Activated CD4-positive, alpha-beta T cell treated with anti-CD3 and anti-CD28 coated beads, Interleukin-2, Interleukin-6, amounts not matched to agents 100 ng/mL and 50 ng/mL, durations not matched to agents 16 hours and 8 hours (primary cell): ENCODE data around the gene UBE2F.
A peak's percentile ranks its signal among the peaks of the same experiment; 100 is the strongest.
"Not testable (repeated sequence)": the region's sequence is repeated elsewhere in the genome, so short reads cannot be mapped to it uniquely, and the experiment has no call there.

Experiments used
- DNase-seq: peaks from one replicate; pipeline ENCODE4 v3.0.0-alpha.2; 2020

UBE2F gene

DNA sequence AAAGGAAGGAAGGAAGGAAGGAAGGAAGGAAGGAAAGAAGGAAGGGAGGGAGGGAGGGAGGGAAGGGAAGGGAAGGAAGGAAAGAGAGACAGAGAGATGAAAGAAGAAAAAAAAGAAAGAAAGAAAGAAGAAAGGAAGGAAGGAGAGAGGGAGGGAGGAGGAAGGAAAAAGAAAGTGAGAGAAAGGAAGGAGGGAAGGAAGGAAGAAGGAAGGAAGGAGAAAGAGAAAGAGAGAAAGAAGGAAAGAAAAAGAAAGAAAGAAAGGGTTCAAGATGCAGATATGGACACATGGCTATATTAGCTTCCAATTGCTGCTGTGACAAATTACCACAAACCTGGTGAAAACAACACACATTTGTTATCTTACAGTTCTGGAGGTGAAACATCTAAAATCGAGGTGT, 20.4 kb upstream of the UBE2F start:
- DNase-seq = no peak

DNA sequence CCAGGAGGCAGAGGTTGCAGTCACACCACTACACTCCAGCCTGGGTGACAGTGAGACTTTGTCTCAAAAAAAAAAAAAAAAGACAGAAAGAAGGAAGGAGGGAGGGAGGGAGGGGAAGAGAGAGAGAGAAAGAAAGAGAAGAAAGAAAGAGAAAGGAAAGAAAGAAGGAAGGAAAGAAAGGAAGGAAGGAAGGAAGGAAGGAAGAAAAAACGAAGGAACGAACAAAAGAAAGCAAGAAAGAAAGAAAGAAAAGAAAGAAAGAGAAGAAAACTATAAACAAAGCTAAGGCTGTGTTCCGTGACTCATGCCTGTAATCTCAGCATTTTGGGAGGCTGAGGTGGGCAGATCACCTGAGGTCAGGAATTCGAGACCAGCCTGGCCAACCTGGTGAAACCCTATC, 15.5 kb upstream of the UBE2F start:
- not testable (repeated sequence) for DNase-seq

DNA sequence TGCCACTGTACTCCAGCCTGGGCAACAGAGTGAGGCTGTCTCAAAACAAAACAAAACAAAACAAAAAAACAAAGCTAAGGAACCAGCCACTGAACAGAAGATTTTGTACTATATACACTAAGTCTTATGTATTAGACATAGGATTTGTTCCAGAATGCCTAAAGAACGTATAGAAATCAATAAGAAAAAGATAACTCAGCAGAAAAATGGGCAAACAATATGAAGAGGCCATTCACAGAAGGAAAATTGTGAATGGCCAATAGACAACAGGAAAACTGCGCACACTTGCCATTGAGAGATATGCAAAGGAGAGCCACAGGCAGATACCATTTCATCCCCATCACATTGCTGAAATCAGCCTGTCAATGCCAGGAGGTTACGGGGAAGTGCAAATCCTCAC, 14.9 kb upstream of the UBE2F start:
- no peak for DNase-seq

DNA sequence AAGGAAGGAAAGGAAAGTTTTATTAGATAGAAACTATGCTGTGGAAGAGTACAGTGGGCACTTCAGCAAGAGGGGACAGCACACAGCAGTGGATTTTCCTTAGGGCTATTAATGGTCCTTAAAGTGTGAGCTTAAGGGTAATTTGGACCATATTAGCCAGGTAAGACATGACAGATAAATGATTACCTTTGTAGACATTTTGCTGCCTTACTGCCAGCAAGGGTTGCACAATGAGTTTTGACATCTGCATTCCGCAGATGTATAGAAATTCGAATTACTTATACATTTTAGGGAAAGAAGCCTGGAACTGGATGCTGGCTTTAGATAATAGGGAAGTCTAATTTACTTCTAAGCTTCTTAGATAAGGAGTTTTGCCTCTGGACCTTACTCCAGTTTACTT, 14.0 kb upstream of the UBE2F start:
- no peak for DNase-seq

DNA sequence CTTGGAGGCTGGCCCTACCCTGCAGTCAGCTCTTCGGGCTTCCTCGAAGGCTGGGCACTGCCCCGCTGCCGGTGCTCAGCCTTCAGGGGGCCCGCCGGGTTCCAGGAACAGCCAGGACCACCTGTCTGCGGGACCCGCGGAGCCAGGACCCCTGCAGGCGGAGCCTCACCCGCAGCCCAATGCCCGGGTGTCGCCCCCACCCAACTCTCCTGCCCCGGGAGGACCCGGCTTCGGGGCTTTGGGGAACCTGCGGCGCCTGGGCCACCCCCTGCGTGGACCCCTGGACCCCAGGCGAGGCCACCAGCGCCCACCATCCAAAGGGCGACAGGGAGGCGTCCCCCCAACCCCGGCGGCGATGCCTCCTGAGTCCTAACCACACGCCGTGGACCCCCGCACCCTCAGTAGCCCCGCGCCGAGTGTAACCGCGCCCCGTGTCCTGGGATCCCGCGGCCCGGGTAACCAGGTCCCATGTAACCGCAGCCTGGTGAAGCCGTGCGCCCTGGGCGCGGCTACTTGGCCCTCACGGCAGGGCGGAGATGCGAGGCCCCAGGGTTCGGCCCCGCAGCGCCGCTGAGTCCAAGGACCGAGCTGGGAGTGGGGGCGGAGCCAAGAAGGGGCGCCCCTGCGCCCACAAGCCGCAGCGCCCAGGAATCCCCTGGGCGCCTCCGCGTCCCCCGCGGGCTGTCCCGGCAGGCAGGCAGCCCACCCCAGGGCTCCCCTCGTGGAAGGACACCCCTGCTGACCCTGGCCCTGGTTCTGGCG, 11.0 kb upstream of the UBE2F start:
- no peak for DNase-seq

DNA sequence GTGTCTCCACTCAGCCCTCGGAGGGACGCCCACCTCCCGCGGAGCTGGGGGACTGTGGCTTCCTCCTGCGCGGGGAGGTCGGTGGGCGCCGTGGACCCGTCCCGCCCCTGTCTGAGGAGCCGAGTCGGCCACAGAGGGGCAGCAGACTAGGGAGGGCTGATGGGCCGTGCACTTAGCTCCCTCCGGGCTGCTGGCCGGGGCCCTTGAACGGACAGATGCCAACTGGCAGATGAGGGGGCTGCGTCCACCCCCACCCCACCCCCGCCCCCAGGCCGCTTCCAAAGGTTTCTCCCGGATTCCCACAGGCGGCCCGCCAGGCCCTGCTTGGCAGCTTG, 10.4 kb upstream of the UBE2F start:
- no peak for DNase-seq

DNA sequence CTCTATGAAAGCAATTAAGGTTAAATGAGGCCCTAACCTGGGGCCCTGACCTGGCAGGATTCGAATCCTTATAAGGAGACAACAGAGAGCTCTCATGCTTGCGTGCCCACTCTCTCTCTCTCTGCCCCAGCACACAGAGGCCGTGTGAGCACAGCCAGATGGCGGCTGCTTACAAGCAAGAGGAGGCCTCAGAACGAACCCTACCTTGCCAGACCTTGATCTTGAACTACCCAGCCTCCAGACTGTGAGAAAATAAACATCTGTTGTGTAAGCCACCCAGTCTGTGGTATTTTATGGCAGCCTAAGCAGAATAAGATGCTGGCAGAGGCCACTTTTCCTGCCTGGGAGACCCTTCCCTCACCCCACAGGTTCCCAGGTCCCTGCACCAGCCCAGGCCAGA, 5.2 kb upstream of the UBE2F start:
- no peak for DNase-seq

DNA sequence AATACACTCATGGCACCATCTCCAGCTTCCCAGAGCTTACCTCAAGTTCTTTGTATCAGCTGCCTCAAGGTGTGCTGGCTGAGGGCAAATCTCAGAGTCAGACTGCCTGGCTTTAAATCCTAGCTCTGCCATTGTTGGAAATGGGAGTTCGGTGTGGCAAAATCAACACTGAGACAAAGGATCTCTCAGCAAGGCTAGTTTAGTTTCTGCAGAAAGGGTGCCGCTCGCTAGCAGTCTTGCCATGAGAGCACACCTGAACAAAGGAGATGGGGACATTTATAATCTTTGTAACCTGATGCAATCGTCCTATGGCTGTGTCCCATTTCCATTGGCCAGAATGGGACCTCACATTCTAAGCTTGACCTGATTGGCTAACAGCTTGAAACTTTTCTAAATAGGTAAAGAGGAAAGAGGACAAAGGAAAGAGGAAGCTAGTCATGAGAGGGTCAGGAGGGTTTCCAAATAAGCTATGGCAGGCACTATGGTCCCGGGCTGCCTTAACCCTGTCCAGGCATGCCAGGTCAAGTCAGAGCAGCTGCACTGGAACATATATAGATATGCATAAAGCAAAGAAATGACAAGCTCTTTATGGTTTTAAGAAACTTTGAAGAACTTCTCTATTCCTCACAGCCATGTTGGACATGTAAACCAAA, 4.3 kb upstream of the UBE2F start:
- no peak for DNase-seq

DNA sequence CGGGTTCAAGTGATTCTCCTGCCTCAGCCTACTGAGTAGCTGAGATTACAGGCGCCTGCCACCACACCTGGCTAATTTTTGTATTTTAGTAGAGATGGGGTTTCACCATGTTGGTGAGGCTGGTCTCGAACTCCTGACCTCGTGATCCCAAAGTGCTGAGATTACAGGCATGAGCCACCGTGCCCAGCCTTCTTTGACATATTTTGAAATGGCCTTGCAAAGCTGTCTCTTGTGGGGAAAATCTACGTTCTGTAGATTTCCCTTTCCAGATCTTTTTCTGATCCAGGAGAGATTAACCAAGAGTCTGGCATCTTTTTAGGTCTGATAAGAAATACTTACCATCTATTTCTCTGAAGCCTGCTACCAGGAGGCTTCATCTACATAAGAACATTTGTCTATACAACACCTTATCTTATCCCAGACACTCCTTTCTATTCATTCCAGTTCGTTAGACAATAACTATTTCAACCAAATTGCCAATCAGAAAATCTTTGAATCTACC, 3.3 kb upstream of the UBE2F start:
- DNase-seq = not testable (repeated sequence)

DNA sequence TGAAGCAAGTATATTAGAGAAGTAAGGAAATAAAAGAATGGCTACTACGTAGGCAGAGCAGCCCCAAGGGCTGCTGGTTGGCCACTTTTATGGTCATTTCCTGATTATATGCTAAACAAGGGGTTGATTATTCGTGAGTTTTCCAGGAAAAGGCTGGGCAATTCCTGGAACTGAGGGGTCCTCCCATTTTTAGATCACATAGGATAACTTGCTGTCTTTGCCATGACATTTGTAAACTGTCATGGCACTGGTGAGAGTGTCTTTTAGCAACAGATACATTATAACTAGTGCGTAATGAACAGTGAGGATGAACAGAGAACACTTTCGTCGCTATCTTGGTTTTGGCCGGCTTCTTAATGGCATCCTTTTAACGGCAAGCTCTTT, 2.6 kb upstream of the UBE2F start:
- DNase-seq = no peak

DNA sequence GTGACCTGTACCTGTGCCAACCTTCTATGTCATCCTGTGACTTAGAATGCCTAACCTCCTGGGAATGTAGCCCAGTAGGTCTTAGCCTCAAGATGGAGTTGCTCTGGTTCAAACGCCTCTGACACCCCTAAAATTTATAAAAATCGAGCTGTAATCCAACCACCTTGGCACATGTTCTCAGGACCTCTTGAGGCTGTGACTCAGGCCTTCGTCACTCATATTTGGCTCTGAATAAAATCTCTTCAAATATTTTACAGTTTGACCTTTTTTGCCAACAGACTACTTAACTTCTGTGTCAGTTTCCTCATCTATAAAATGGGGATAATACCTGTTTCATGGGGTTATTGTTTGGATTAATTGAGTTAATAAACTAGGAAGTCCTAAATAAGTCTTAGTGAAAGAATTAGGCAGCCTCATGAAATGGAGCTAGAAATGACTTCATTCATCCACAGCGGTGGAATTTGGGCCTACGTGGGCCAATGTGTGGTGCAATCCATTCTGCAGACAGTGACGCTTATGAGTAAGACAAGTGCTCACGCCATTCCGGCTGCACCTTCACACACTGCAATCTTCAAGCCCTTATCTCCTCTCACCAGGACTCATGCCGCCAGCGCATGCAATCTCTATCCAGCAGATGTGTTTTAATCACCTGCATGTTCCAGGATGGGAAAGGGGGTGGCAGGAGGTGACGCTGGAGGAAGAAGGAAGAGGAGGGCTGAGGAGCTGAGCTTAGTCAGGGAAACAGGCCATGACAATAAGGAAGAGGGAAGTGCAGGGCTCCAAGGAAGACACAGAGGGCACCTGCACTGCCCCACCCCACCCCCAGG, 2.0 kb upstream of the UBE2F start:
- no peak for DNase-seq

DNA sequence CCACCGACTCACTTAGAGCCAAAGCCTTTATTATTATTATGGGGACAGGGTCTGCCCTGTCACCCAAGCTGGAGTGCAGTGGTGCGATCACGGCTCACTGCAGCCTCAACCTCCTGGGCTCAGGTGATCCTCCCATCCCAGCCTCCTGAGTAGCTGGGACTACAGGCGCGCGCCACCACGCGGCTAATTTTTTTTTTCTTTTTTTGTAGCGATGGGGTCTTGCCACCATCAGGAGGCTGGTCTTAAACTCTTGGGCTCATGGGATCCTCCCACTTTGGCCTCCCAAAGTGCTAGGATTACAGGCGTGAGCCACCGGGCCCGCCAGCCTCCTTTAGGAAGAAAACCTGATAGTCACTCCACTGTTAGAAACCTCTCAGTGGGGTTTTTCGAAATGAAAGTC, 970 bp upstream of the UBE2F start:
- not testable (repeated sequence) for DNase-seq

DNA sequence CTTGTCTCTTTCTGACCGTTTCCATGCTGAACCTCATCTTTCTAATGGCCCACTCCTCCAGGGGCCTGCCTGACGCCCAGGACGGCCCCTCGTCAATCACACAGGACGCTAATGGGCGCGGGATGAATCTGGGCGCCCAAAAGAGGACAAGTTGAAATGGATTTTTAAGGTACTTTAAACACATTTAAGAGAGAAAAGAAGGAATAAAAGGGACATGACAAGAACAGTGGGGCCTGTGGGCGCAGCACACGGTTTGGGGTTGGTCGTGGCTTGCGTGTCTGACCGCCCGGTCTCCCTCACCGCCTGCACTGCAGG, 607 bp upstream of the UBE2F start:
- no peak for DNase-seq

DNA sequence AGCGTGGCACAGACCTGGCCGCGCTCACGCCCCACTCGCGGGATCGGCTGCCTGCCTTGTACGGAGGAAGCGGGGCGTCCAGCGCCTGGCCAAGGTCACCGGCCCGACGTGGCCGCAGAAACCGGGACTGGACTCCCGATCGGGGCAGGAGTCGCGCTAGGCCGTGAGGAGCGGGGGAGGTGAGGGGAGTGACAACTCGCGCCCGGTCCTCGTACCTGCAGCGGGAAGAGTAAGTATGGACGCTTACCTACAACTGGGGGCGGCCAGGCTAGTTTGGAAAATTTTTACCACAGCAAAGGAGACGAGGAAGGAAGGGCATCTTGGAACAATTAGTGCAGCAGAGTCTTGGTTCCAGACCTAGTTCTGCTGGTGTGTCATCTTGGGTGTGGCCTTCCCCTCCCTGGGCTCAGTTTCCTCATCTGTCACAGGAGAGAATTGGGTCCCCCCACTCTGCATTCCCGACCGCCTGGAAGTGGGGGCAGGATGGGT, 693 bp downstream of the UBE2F start:
- no peak for DNase-seq

DNA sequence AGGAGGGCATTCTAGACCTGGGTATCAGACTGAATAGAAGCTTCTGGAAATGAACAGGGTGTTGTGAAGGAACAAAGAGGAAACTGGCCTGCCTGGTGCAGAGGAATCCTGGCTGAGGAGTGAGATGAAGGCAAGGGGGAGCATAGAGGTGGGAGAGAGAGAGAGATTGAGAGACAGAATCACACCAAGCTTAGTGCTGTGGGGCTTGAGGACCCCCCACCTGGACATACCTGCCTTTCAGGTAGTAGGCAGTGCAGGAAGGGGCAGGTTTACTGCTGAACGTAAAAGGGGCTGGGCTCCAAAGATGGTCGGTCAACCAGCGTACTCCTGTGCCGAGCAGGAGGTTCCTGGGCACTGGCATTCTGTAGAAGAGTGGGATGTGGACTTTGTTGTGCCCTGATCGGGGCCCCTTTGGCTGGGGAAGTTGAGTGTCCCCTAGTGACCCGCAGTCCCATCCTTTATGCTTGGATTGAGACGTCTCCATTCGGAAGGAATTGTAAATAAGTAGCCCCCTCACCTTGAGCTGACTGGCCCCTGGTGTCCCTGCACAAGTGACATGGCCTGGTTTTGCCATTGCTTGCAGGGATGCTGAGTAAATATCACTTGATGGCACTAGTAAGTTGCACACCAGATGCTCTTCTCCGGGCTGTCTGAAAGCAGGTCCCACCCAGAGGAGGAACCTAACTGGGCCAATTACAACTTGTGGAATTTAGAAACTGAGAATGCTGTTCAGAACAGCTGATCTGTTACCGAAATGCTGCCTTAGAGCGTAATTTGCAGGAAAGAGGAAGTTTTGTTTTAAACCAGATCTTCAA, 1.4 kb downstream of the UBE2F start:
- peak; percentile 65 for DNase-seq

DNA sequence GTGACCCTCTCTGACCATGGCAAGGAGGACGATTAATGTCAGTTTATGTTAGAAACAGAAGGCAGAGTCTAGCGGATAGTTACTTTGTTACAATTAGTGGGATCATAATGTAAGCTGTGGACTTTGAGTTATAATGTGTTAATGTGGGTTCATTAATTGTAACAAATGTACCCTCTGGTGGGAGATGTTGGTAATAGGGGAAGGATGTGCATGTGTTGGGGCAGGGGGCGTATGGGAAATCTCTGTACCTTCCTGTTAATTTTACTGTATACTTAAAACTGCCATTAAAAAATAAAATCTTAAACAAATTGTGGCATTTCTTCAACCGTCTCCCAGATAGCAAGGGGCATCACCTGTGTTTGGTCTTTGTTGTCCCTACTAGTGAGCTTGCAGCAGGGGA, 4.8 kb downstream of the UBE2F start:
- no peak for DNase-seq

DNA sequence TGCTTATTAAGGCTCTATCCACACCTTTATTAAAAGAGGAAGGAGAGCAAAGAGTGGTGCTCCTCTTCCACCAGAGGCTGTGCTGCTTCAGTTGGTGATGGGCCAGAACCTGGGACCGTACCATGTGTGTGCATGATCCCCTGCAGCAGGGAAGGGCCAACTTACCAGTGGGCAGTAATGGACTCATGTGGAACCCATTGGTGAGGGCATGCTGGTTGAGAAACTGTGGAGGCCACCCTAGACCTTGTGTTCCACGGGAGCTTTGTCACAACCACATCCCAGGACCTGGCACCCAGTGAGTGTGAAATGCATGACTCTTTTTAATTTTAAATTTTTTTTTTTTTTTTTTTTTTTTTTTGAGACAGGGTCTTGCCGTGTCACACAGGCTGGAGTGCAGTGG, 5.4 kb downstream of the UBE2F start:
- DNase-seq = no peak

DNA sequence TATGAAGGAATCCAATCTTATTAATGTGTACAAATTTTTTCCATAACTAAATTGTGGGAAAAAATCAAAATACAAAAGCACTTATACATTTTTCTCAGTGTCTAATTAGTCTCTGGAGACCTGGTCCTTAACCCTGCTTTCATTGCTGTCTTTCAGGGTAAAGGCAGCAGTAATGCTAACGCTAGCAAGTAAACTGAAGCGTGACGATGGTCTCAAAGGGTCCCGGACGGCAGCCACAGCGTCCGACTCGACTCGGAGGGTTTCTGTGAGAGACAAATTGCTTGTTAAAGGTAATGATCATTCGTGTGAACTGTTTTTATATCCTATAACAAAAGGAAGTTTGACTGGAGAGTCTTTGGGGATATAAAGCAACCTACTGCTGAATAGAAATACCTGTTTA, 6.1 kb downstream of the UBE2F start:
- DNase-seq = no peak

DNA sequence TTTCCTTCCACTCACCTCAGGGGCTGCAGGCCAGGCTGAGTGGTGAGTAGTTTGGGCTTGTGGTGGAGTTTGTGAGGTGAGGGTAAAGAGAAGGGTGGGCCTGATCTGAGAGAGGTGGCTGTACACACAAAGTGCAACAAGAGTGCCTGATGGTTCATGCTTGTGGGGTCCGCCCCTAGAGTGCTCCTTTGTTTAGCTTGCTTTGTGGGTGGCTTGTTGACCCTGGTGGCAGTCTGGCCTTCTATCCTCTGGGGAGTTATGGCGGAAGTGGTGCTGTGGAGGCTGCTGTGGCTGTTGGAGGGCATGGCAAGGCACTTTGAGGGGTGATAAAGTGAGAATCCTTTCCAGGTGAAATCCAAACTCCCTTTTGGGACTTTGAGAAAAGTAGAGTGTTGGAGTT, 10.6 kb downstream of the UBE2F start:
- no peak for DNase-seq

DNA sequence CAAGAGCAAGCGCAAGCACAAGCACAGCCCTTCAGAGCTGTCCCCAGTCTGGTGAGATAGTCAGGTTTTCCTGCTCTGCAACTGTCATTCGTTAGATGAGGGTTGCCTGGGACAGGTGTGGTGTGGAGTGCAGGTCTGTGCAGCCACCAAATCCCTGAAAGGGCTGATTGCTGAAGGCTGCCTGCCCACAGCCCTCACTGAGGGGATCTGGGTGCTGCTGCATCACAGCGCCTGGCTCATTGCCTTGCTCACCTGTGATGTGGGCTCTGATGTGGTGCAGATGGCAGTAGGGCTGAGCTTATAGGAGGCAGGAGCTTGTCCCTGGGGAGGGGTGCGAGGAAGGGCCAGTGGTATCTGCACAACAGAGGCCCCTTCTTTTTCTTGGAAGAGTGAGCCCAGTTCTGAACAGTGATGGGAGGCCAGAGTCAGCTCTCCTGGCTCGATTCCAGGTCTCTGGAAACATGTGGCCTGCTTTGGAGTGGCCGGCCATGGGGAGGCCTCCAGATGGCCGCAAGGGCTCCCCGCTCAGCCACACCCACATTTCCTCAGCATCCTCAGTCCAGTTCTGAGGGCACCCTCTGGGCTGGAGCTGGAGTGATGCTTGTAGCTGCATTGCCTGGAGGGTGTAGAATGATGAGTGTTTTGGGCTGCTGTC, 11.4 kb downstream of the UBE2F start:
- DNase-seq = no peak

DNA sequence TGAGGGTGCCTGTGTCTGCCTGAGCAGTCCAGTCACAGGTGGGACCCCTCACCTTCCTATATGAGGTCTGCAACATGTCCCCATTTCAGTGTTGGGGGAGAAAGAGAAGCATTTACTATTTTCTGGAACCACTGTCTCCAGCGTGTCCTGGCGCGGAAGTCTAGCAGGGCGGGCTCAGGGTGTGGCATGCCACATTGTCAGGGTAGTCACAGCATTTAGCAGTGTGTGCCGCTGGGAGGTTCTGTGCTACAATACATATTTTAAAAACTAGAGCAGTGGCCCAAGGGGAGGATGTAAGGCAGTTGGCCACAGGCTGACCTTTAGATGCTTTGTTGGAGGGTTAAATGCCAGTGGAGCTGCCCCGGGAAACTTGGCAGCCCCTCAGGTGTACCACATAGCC, 12.5 kb downstream of the UBE2F start:
- DNase-seq = no peak

DNA sequence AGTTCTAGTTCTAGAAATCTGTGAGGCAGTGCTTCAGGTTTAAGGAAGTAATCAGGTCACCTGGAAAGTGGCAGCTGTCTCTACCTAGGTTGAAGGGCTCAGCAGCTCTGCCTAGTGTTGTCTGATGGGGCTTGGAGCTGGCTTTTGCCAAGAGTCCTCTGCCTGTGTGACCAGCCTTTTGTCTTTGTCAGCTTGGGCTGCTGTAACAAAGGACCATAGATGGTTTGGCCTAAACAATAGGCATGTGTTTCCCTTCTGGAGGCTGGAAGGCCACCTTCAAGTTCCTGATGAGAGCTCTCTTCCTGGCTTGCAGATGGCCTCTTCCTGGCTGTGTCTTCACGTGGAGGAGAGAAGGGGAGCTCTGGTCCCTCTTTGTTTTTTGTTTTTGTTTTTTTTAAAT, 13.3 kb downstream of the UBE2F start:
- DNase-seq = no peak

DNA sequence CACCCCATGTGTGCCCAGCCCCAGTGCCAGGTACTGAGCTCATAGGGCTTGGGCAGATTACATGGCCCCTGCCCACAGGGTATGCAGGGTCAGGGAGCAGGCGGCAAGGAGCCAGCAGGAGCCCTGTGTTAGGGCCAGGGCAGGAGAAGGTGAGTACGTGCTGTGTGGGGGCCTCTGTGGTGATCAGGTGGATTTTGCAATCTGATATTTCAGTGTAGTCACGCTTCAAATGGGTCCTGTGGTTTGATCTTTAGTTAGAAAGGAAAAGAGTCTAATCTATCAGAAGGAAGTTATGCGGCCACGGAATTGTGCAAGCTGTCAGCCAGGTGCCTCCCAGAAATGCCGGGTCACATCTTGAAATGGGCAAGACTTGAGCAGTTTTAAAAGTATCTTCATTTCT, 13.9 kb downstream of the UBE2F start:
- no peak for DNase-seq
